Measurements from ENCODE around the gene TCF7L1. TPM values are rescaled to one million over a fixed set of nuclear protein-coding genes. Genes with fewer than 3 reads are reported as not detected.

TCF7L1 gene
- polyA plus RNA-seq, 1 donor (not counting 4 experiments of a cell fraction or from before 2014, with no cell fraction given), result 1.0 TPM

GRCh38 chr2:85253890-85254289, 120.7 kb downstream of the TCF7L1 start:
- H3K4me3 ChIP-seq (ENCODE audit: control insufficient read depth in 2 of 3, extremely low read depth in 1 of 3, insufficient read depth in 2 of 3, low read depth in 1 of 3, low read length in 3 of 3), result no peak overlapping the region
- H3K27ac ChIP-seq (ENCODE audit: control insufficient read depth, insufficient read depth, low read length), result no peak overlapping the region
- H3K4me2 ChIP-seq (ENCODE audit: control insufficient read depth, extremely low read depth, insufficient read depth, low read depth, low read length), result no peak overlapping the region
- dilution Hi-C loops (cut with MboI; ENCODE audit: extremely low pct_ligation_motif_present, low sequenced_read_pairs), result no loop called here
- no peak overlapping the region for H2AFZ ChIP-seq (ENCODE audit: control insufficient read depth, low read length)
- H3K9me3 ChIP-seq (ENCODE audit: control insufficient read depth, low read depth, low read length), result no peaks in the 10 kb centered on the region
- FAIRE-seq (no peak), DNase-seq (ENCODE audit: low read depth, low spot score) (no peak)
- peaks cover 21% of the 10 kb centered on the region for H3K4me1 ChIP-seq (ENCODE audit: control insufficient read depth, extremely low read depth, insufficient read depth, low read length)
- H3K9me1 ChIP-seq (ENCODE audit: control insufficient read depth, extremely low read depth, insufficient read depth, low read length), result no peaks in the 10 kb centered on the region
- H3K9ac ChIP-seq (ENCODE audit: control insufficient read depth, extremely low read depth, insufficient read depth, low read length), result no peak overlapping the region
- H3K36me3 ChIP-seq (ENCODE audit: control insufficient read depth in 2 of 2, extremely low read depth in 1 of 2, insufficient read depth in 2 of 2, low read length in 2 of 2), result no peaks in the 10 kb centered on the region
- TF ChIP-seq CTCF (optimal IDR thresholded peaks at IDR 0.05 in 1 of 3, IDR thresholded peaks at IDR 0.05 in 1 of 3, conservative IDR thresholded peaks at IDR 0.05 in 1 of 3; ENCODE audit: extremely low read depth in 1 of 3, insufficient read depth in 2 of 3, low read length in 3 of 3) (no peak), EZH2 (IDR thresholded peaks at IDR 0.05; ENCODE audit: low read length) (no peak)
- H4K20me1 ChIP-seq (ENCODE audit: control insufficient read depth, extremely low read depth, insufficient read depth, low read length), result no peaks in the 10 kb centered on the region
- H3K27me3 ChIP-seq (ENCODE audit: control insufficient read depth, extremely low read depth, insufficient read depth, low read length), result no peaks in the 10 kb centered on the region
- H3K79me2 ChIP-seq (ENCODE audit: control insufficient read depth, insufficient read depth, low read length), result peaks cover 4% of the 10 kb centered on the region

- peaks cover 19% of the 10 kb centered on the region for H3K4me1 ChIP-seq (ENCODE audit: control insufficient read depth, extremely low read depth, insufficient read depth, low read length)
- no peaks in the 10 kb centered on the region for H3K36me3 ChIP-seq (ENCODE audit: control insufficient read depth in 2 of 2, extremely low read depth in 1 of 2, insufficient read depth in 2 of 2, low read length in 2 of 2)
- DNase-seq (ENCODE audit: low read depth, low spot score), result no peak
- TF ChIP-seq EZH2 (IDR thresholded peaks at IDR 0.05; ENCODE audit: low read length) (no peak), CTCF (optimal IDR thresholded peaks at IDR 0.05 in 1 of 3, IDR thresholded peaks at IDR 0.05 in 1 of 3, conservative IDR thresholded peaks at IDR 0.05 in 1 of 3; ENCODE audit: extremely low read depth in 1 of 3, insufficient read depth in 2 of 3, low read length in 3 of 3) (no peak)
- H3K79me2 ChIP-seq (ENCODE audit: control insufficient read depth, insufficient read depth, low read length), result peaks cover 3% of the 10 kb centered on the region
- H3K9me1 ChIP-seq (ENCODE audit: control insufficient read depth, extremely low read depth, insufficient read depth, low read length), result no peaks in the 10 kb centered on the region
- no peaks in the 10 kb centered on the region for H3K27me3 ChIP-seq (ENCODE audit: control insufficient read depth, extremely low read depth, insufficient read depth, low read length)
- H3K9ac ChIP-seq (ENCODE audit: control insufficient read depth, extremely low read depth, insufficient read depth, low read length), result no peak overlapping the region
- no peak overlapping the region for H2AFZ ChIP-seq (ENCODE audit: control insufficient read depth, low read length)
- no peaks in the 10 kb centered on the region for H3K9me3 ChIP-seq (ENCODE audit: control insufficient read depth, low read depth, low read length)
- no peaks in the 10 kb centered on the region for H4K20me1 ChIP-seq (ENCODE audit: control insufficient read depth, extremely low read depth, insufficient read depth, low read length)
- no peak overlapping the region for H3K27ac ChIP-seq (ENCODE audit: control insufficient read depth, insufficient read depth, low read length)
- H3K4me2 ChIP-seq (ENCODE audit: control insufficient read depth, extremely low read depth, insufficient read depth, low read depth, low read length), result no peak overlapping the region
- no peak for FAIRE-seq
- dilution Hi-C loops (cut with MboI; ENCODE audit: extremely low pct_ligation_motif_present, low sequenced_read_pairs), result no loop called here
- no peak overlapping the region for H3K4me3 ChIP-seq (ENCODE audit: control insufficient read depth in 2 of 3, extremely low read depth in 1 of 3, insufficient read depth in 2 of 3, low read depth in 1 of 3, low read length in 3 of 3)
Measured at GRCh38 chr2:85254540-85255300, 121.5 kb downstream of the TCF7L1 start.

All from keratinocyte (primary cell).